Umbilical cord (tissue), 2 donors: Measurements from ENCODE around the gene GOLPH3L. TPM values are rescaled to one million over a fixed set of nuclear protein-coding genes. Genes with fewer than 3 reads are reported as not detected.
A peak's percentile ranks its signal among the peaks of the same experiment; 100 is the strongest.
"Not testable (repeated sequence)": the region's sequence is repeated elsewhere in the genome, so short reads cannot be mapped to it uniquely, and the experiment has no call there.

Experiments
- DNase-seq: peaks from one replicate; pipeline ENCODE4 v3.0.0-alpha.2; 2015; ENCODE audit warnings: low spot score
- total RNA-seq: library from RNA; depleted of rRNA; stranded (reverse); fragments of >200 nt; gene quantifications from one replicate; pipeline ENCODE4 v1.2.3, GENCODE V29; 2014; ENCODE audit warnings: low replicate concordance; ENCODE audit not compliant: insufficient read depth

GOLPH3L gene
- total RNA-seq, 1 donor from 2014 or later, result 18.8 TPM

- no peak for DNase-seq
Observed at GRCh38 chr1:150660584-150660983, 36.4 kb downstream of the GOLPH3L start.

GRCh38 chr1:150657064-150657463 is 39.9 kb downstream of the GOLPH3L start:
- DNase-seq, result not testable (repeated sequence)

- not testable (repeated sequence) for DNase-seq
Observed at GRCh38 chr1:150654635-150655034, 42.3 kb downstream of the GOLPH3L start.

- no peak for DNase-seq
Observed at GRCh38 chr1:150650193-150650592, 46.8 kb downstream of the GOLPH3L start.

- no peak for DNase-seq
Observed at GRCh38 chr1:150649441-150650075, 47.4 kb downstream of the GOLPH3L start.

- DNase-seq, result no peak
Observed at GRCh38 chr1:150642296-150642695, 54.7 kb downstream of the GOLPH3L start.

- DNase-seq, result not testable (repeated sequence)
Observed at GRCh38 chr1:150641126-150641815, 55.7 kb downstream of the GOLPH3L start.

- not testable (repeated sequence) for DNase-seq
Observed at GRCh38 chr1:150638430-150638829, 58.5 kb downstream of the GOLPH3L start.

- not testable (repeated sequence) for DNase-seq
Observed at GRCh38 chr1:150634839-150635622, 61.9 kb downstream of the GOLPH3L start.

GRCh38 chr1:150629115-150629928 is 67.6 kb downstream of the GOLPH3L start, which contains the start of gene ENSA:
ENSA (minus strand) TSS chr1:150629612; CDS start chr1:150629470, 142 bp downstream.
- DNase-seq, result peak; percentile 100

- DNase-seq, result no peak
Observed at GRCh38 chr1:150628766-150629114, 68.2 kb downstream of the GOLPH3L start.

- DNase-seq, result no peak
Observed at GRCh38 chr1:150627826-150628410, 69.0 kb downstream of the GOLPH3L start.

- no peak for DNase-seq
Observed at GRCh38 chr1:150626150-150626549, 70.8 kb downstream of the GOLPH3L start.

GRCh38 chr1:150624546-150624945 is 72.4 kb downstream of the GOLPH3L start:
- DNase-seq, result not testable (repeated sequence)

- not testable (repeated sequence) for DNase-seq
Observed at GRCh38 chr1:150624134-150624533, 72.8 kb downstream of the GOLPH3L start.

GRCh38 chr1:150622303-150622975 is 74.5 kb downstream of the GOLPH3L start:
- no peak for DNase-seq

- peak; percentile 43 for DNase-seq
Observed at GRCh38 chr1:150621497-150622302, 75.3 kb downstream of the GOLPH3L start.

- no peak for DNase-seq
Observed at GRCh38 chr1:150620919-150621318, 76.0 kb downstream of the GOLPH3L start.
